Measurements from ENCODE around the gene CLMN.

CLMN gene

GRCh38 chr14:95261616-95262510 is 57.8 kb downstream of the CLMN start:
- DNase-seq (ENCODE audit: low read depth), result no peak

GRCh38 chr14:95260537-95261361 is 59.0 kb downstream of the CLMN start:
- DNase-seq (ENCODE audit: low read depth), result no peak

GRCh38 chr14:95258754-95259593 is 60.7 kb downstream of the CLMN start:
- no peak for DNase-seq (ENCODE audit: low read depth)

- DNase-seq (ENCODE audit: low read depth), result no peak
These were observed 61.6 kb downstream of the CLMN start for GRCh38 chr14:95258156-95258555.

GRCh38 chr14:95257521-95257920 is 62.2 kb downstream of the CLMN start:
- no peak for DNase-seq (ENCODE audit: low read depth)

- DNase-seq (ENCODE audit: low read depth), result no peak
These were observed 63.0 kb downstream of the CLMN start for GRCh38 chr14:95256776-95257060.

- no peak for DNase-seq (ENCODE audit: low read depth)
These were observed 63.5 kb downstream of the CLMN start for GRCh38 chr14:95256002-95256775.

GRCh38 chr14:95255487-95255886 is 64.2 kb downstream of the CLMN start:
- DNase-seq (ENCODE audit: low read depth), result no peak

- no peak for DNase-seq (ENCODE audit: low read depth)
These were observed 64.7 kb downstream of the CLMN start for GRCh38 chr14:95255013-95255412.

GRCh38 chr14:95254288-95254687 is 65.4 kb downstream of the CLMN start:
- DNase-seq (ENCODE audit: low read depth), result no peak

GRCh38 chr14:95253039-95253630 is 66.6 kb downstream of the CLMN start:
- DNase-seq (ENCODE audit: low read depth), result no peak

GRCh38 chr14:95252219-95252618 is 67.5 kb downstream of the CLMN start:
- no peak for DNase-seq (ENCODE audit: low read depth)

- DNase-seq (ENCODE audit: low read depth), result no peak
These were observed 68.8 kb downstream of the CLMN start for GRCh38 chr14:95250936-95251335.

GRCh38 chr14:95250140-95250769 is 69.5 kb downstream of the CLMN start:
- DNase-seq (ENCODE audit: low read depth), result no peak

- DNase-seq (ENCODE audit: low read depth), result no peak
These were observed 71.3 kb downstream of the CLMN start for GRCh38 chr14:95248432-95248831.

GRCh38 chr14:95246870-95247269 is 72.8 kb downstream of the CLMN start:
- DNase-seq (ENCODE audit: low read depth), result no peak

- DNase-seq (ENCODE audit: low read depth), result no peak
These were observed 74.4 kb downstream of the CLMN start for GRCh38 chr14:95245334-95245733.

GRCh38 chr14:95244587-95244986 is 75.1 kb downstream of the CLMN start:
- DNase-seq (ENCODE audit: low read depth), result no peak

GRCh38 chr14:95242870-95243269 is 76.8 kb downstream of the CLMN start:
- no peak for DNase-seq (ENCODE audit: low read depth)
